AG09319 (cell line): ENCODE measurements around the gene ESF1.

Experiments used
- DNase-seq: peaks from one replicate; pipeline ENCODE4 v3.0.0-alpha.2; 2010; ENCODE audit warnings: low read depth; ENCODE audit errors: extremely low read depth
- TF ChIP-seq, protein P1 (sequence below): IDR thresholded peaks from 2 replicates; pipeline ENCODE4 v1.5.1; 2011; ENCODE audit warnings: low read depth, mild to moderate bottlenecking, inconsistent platforms, low read length, moderate library complexity

ESF1 gene, protein sequence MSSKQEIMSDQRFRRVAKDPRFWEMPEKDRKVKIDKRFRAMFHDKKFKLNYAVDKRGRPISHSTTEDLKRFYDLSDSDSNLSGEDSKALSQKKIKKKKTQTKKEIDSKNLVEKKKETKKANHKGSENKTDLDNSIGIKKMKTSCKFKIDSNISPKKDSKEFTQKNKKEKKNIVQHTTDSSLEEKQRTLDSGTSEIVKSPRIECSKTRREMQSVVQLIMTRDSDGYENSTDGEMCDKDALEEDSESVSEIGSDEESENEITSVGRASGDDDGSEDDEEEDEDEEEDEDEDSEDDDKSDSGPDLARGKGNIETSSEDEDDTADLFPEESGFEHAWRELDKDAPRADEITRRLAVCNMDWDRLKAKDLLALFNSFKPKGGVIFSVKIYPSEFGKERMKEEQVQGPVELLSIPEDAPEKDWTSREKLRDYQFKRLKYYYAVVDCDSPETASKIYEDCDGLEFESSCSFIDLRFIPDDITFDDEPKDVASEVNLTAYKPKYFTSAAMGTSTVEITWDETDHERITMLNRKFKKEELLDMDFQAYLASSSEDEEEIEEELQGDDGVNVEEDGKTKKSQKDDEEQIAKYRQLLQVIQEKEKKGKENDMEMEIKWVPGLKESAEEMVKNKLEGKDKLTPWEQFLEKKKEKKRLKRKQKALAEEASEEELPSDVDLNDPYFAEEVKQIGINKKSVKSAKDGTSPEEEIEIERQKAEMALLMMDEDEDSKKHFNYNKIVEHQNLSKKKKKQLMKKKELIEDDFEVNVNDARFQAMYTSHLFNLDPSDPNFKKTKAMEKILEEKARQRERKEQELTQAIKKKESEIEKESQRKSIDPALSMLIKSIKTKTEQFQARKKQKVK

DNA sequence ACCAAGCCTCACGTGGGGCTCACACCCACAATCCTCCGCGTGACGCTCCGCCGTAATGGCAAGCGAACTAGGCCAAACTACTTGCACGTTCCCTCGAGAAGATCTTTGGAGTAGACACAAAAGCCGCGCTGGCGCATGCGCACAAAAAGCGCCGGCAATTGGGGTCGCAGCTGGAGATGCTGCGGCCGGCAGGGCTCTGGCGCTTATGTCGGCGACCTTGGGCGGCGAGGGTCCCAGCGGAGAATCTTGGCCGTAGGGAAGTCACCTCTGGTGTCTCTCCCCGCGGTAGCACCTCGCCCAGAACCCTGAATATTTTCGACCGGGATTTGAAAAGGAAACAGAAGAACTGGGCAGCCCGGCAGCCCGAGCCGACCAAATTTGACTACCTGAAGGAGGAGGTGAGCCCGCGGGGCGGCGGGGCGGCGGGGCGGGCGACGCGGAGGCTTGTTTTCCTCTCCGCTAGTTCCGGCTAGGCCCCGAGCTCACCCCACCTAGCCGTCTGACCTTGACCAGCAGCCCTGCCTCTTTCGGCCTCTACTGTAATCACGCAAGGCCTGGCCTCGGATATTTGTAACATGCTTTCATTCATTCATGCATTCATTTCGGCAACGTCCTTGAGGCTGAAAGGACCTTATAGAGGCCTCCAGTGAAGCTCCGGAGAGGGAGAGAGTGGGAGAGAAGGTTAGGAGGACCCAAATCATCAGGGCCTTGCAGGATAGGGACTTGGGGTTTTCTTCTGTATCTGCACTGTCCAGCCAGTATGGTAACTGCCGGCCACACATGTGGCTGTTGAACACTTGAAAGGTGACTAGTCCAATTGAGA lies at the start of gene ESF1, which contains the start of gene NDUFAF5:
Gene ESF1, minus strand, starts transcription at position 27 of the 823 bp plus-strand sequence. CDS start 1,779 bp downstream, outside the sequence.
Gene NDUFAF5, plus strand, starts transcription at position 136 of the 823 bp plus-strand sequence. Its CDS starts 41 bp downstream, at position 177.
- DNase-seq, result peak; percentile 90
- TF ChIP-seq, protein P1, sequence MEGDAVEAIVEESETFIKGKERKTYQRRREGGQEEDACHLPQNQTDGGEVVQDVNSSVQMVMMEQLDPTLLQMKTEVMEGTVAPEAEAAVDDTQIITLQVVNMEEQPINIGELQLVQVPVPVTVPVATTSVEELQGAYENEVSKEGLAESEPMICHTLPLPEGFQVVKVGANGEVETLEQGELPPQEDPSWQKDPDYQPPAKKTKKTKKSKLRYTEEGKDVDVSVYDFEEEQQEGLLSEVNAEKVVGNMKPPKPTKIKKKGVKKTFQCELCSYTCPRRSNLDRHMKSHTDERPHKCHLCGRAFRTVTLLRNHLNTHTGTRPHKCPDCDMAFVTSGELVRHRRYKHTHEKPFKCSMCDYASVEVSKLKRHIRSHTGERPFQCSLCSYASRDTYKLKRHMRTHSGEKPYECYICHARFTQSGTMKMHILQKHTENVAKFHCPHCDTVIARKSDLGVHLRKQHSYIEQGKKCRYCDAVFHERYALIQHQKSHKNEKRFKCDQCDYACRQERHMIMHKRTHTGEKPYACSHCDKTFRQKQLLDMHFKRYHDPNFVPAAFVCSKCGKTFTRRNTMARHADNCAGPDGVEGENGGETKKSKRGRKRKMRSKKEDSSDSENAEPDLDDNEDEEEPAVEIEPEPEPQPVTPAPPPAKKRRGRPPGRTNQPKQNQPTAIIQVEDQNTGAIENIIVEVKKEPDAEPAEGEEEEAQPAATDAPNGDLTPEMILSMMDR, result no peak

DNA sequence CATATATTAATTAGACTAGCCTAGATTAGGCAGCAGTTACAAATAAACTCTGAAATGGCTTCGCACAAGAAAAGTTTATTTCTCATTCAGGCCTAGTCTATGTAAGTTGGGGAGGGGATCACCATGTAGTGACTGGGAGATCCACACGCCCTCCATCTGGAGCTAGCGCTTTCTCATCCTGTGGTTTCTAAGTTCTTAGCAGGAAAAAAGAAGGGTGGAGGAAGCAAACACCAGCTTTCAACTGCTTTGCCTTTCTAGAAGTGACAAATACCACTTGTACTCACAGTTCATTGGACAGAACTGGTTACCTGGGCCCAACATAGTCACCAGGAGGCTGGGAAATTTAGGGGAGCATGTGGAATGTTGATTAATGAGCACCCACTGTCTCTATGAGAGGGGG lies 46.8 kb upstream of the ESF1 start:
- no peak for DNase-seq
- TF ChIP-seq, protein P1, result no peak

DNA sequence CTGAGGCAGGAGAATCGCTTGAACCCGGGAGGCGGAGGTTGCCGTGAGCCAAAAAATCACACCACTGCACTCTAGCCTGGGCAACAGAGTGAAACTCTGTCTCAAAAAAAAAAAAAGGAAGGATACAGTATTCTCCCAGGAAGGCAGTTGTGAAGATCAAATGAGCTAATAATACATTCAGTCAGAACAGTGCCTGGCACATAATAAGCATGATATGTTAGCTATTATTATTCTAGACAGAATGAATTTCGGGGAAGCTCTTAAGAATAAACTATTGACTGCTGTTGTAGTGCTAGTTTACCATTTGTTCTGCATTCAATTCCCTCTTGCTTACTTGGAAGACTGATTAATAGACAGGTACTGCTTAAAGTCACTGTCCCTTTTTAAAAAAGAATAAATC lies 40.7 kb upstream of the ESF1 start:
- no peak for DNase-seq
- TF ChIP-seq, protein P1, result no peak

DNA sequence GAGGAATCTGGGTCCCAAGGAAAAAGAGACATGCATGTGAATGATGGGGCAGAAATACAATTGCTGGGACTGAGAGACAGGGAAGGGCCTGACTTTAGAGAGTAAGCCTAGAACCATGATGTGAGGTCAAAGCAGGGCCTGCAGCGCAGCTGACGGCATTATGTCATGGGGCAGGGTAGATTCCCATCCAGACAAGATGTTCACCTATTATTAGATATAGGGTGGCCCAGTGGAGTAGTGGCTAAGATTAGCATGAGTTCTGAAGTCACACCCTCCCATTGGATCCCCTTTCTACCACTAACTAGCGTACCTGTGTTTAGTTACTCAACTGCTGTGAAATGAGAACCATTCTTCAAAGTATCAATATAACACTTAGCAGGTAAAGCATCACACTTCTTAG lies 39.7 kb upstream of the ESF1 start:
- TF ChIP-seq, protein P1, result no peak
- no peak for DNase-seq

DNA sequence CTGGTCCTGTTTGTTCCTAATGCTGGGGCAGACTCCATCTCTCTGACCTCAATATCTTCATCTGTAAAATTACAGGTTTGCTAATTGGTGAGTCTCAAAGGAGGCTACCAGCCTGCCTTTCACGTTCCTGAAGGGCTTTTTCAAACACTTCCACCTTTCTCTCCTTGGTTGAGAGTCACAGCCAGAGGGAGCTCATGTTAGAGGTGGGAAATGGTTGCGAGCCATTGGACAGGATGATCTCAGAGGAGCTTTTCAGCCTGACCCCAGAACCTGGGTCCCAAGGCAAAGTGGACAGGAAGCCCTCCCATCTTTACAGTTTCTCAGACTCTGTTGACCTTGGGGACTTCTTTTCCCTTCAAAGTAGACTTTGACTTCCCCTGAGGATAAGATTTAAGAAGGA lies 37.7 kb upstream of the ESF1 start:
- DNase-seq, result no peak
- TF ChIP-seq, protein P1, result no peak

DNA sequence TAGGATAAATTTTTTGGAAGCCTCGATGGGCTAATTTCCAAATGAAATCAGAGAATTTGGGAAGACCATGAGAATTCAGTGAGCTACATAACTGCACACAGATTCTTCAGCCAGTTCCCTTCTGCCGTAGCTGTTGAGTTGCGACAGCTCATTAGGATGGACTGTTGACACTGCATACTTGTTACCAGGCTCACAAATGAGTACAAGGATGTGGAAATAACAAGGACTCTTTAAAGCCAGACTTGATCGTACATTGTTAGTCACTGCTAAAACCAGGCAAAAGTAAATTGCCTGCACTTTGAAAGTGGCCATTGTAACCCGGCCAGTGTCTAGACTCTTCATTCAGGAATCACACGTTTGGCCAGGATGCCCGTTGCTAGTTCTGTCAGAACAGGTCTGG lies 37.2 kb upstream of the ESF1 start:
- TF ChIP-seq, protein P1, result no peak
- DNase-seq, result no peak
